ENCODE results near the gene B3GNT2.
"Not testable (repeated sequence)": the region's sequence is repeated elsewhere in the genome, so short reads cannot be mapped to it uniquely, and the experiment has no call there.

The B3GNT2 gene

DNA sequence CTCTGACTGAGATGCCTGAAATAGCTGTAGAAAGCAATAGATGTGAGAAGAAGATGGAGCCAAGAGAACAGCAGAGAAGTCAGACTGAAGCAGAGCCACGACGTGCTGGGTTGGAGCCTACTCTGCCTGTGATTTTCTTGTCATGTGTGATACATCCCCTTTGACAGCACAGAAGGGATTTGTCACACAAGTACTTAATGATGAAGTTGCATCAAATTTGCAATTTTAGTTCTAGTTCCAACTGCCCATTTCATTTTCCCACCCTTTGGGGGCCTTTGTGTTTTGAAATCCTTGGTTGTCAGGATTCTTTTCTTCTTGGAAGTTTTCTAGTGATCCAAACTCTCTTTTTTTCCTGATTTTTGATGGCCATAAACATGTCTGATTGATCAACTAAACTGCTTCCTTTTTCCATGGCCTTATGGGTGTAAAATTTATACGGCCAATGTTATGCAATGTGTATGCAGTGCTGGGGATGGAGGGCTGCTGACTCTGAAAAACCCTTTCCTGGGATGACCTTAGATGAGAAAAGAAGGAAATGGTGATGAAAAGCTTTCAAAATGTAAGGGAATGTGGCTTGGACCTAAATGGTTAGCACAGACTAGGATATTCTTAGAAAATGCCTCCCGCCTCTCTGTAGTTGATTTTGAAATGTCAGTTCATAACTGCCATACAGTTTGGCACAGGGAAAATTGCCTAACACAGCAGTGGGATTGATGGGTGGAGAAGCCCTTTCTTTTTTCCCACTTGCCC is 9.6 kb upstream of the B3GNT2 start:
- no peak for DNase-seq

DNA sequence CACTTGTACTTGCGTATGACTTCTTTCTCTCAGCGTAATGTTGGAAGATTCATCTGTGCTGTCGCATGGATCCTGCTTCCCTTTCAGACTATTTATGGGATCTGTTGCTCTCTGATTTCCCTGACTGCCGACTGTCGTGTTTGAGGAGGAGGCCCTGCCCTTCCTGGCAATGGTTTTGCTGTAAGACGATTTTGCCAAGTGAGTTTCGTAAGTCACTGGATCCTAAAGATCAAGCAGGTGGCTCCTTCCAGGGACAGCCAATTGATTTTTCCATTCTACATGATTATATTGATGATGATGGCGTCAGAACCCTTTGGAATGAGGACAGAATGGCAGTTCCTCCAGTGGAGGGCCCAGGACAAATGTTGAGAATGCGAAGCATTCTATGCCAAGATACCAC is 8.7 kb upstream of the B3GNT2 start:
- DNase-seq = no peak

DNA sequence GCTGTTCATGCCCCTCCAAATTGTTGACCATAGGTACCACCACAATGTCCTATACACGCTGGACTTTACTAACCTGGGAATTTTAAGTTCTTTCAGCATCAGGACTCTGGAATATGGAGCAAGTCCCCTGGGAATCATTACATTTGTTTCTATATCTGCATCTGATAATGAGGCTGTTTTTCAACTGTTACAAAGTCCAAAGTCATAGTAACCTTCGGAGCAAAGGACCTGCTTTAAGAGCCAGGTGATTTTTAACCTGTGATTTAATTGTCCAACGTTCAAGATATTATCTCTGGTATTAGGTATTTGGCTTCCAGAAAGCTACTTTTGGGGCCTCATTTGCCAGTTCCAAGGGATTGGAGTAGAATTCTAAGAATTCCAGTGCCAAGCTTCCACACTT is 7.5 kb upstream of the B3GNT2 start:
- DNase-seq = no peak

DNA sequence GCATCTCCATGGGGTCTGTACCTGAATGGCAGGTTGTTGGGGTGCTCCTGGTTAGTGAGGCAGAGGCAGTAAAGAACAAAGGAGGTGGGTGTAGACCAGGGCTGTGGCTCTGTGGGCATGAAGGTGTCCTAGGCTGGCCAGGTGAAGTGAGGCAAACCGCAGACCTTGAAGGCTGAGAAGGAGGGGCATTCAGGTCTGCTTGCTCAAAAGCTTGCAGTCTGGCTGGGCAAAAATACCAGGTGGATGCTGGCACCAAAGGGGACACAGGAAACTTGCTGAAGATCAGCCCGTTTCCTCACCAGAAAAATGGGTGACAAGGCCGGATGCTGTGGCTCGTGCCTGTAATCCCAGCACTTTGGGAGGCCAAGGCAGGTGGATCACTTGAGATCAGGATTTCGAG is 6.7 kb upstream of the B3GNT2 start:
- DNase-seq = no peak

DNA sequence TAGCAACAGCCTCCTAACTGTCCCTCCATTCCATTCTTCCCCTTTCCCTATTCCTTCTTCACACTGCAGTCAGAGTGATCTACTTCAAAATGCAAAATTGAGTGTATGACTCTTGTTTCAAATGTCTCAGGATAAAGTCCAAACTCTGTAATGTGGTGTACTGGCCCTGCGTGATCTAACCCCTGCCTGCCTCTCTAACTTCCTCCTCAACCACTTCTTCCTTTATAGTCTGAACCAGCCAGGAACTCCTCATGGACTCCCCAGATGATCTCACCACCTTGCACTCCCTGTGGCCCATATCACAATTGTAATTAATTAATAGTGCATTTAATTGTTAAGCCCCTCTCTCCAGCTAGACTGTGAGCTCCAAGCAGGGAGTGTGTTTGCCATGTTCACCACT is 3.1 kb upstream of the B3GNT2 start:
- DNase-seq = no peak

DNA sequence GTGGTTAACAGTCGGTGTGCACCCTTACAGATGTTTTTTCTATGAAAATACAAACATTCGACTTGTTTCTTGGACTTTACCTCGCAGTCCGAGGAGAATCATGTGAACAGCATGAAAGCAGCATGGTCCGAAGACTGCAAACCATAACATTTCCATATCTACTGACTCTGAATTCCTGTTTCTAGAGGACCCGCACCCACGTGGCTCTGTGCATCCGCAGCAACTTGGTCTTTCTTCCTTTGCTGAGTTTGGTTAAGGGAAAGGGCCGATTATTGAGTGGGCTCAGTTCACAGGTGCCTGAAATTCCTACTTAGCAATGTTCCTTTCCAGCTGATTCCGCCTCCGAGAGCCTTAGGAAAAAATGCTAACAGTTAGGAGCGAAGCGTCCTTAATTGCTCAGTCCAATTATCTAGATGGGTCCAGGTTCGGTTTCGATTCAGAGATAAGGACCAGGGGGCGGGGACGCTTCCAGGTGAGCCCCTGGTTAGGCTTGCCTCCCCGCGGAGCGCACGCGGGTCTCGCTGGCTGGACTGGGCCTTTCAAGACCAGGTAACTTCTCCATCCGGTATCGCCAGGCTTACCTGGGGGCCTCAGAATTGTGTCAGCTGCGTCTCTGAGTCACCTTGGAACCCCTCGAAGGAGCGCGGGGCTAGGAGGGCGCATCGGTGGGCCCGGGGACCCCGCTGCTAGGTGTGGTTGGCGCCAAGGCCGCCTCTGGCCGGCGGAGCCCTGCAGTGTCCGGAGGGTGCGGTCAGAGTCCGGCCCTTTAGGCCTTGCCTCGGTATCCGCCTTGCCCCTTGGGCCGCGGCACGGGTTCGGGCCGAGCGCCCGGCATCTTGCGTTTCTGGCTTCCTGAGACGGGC is 1.1 kb upstream of the B3GNT2 start:
- no peak for DNase-seq

DNA sequence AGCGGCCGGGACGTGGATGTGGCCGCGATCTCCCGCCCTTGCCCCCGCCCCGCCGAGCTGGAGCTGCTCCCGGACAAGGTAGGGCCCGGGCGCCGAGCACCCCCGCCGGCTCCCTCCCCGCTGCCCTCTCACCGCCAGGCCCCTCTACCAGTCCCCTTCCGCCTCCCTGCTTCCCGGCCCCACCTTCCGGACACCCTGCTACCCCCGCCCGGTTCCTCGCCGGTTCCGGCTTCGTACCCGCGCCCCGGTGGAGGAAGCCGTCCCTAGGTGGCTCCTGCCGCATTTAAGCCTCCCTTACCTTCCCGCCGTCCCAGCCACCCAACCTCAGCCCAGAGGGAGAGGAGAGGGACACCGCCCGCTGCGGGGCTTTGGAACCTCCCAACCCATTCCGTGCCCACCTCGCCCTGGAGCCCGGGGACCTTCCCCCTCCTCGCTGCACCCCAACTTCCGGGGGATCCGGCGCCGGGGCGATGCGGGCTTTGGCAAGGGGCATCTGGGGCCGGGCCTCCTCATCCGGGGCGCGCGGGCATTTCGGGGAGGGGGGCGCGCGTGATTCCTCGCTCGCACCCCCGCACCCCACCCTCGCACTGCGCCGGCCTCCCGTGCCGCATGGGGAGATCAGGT is 475 bp downstream of the B3GNT2 start:
- peak; percentile 42 to 56 (median 51) for DNase-seq

DNA sequence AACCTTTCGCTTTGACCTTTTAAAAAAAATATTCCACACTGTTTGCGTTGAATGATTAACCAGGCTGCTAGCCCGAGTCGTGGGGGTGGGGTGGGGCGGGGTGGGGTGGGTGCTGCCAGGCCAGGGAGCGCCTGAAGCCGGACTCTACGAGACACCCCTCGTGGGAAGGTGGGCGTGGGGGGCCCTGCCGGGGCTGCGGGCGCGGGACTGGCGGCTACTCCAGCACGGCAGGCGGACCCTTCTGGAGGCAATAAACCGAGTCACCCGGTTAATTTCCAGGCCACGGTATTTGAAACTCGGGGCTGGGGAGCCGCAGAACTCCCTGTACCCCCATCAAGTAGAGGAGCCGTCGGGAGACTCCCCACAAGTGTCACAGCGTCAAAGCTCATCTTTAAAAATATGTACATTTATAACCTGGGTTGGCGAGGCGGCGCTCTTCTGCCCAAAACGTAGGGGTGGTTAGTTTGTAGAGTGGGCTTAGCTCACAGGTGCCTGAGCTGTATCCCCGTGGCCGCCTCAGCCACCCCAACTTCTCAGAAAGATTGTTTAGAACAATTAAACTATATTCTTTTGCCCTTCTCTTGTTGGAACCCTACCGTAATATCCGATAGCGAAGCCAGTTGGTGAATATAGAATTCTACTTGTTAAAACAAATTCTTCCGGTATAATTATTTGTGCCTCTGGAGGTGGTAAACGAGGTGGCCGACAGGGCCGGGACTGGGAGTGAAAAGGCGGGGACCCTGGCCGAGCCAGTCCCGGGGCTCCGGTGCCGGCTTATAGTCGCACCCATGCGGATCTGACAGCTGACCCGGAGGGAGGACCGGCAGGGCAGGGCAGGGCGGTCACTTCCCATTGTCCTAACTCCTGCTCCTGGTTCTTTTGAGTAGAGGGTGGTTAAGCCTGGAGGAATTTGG is 1.4 kb downstream of the B3GNT2 start:
- DNase-seq = peak in 4 of 5 donors; percentile 16 to 44 (median 26)

DNA sequence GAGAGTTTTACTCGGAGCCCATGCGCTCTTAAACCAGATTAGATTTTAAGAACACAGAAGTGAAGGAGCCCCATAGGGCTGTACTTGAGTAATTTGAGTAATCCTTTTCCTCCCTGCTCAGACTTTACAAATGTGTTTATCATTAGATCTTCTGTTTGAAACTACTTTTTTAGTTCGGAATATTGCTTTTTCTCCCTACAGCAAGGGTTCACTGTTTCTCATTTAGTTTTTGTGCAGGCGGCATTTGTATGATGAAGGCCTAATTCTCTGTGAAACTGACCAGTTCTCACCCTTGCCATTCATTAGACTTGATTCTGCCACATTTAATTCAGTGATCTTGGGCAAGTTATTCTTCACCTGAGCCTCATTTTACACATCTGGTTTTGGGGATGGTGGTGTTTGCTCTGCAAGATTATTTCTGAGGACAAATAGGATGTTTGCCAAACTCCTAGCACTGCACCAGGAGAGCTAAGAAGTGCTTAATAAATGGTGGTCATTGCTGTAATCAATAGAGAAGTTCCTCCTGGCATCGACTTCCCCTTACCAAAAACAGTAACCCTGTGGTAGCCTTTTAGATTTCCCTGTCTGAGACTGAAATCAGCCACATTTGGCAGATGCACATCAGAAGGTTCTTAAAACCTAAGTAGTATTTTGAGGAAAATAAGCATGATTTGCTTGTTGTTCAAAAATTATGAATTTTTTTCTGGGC is 2.2 kb downstream of the B3GNT2 start:
- peak in 1 of 5 donors; percentile 17 for DNase-seq

DNA sequence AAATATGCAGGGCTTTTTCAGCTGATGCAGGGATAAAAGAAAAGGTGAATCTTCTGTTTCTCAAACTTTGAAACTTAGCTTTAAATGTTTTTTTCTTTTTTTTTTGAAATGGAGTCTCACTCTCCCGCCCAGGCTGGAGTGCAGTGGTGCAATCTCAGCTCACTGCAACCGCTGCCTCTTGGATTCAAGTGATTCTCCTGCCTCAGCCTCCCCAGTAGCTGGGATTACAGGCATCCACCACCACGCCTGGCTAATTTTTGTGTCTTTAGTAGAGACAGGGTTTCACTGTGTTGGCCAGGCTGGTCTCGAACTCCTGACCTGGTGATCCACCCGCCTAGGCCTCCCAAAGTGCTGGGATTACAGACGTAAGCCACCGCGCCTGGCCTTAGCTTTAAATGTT is 2.9 kb downstream of the B3GNT2 start:
- DNase-seq = not testable (repeated sequence)

DNA sequence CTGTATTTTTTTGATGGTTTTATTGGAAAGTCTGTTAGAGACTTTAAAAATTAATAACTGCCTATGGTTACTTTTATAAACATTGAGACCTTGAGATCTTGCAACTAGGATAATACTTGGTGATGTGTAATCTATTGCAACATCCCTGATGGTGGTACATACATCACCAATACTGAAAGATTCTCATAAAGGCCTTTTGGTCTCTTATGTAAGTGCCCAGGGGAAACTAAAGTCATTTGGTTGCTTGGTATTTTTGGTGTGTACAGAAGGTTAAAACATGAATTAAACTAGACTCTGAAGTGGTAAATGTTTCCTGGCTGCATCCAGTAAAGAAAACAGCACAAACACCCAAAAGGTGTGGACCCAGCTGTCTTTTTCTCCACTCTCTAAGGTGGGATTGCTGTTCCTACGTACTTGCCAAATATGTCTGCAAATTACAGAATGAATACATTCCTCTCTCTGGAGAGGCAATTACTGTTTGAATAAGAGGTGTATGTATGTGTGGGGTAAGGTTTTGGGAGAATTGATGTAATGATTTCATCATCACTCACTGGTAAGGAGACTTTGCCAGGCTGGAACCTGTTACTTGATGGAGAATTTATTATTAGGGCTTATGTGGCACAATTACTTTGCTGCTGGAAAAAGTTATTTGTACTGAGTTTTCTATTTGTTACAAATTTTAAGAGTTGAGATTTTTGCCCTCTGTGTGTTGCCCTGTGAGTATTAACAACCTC is 3.6 kb downstream of the B3GNT2 start:
- DNase-seq = peak in 1 of 5 donors; percentile 49

DNA sequence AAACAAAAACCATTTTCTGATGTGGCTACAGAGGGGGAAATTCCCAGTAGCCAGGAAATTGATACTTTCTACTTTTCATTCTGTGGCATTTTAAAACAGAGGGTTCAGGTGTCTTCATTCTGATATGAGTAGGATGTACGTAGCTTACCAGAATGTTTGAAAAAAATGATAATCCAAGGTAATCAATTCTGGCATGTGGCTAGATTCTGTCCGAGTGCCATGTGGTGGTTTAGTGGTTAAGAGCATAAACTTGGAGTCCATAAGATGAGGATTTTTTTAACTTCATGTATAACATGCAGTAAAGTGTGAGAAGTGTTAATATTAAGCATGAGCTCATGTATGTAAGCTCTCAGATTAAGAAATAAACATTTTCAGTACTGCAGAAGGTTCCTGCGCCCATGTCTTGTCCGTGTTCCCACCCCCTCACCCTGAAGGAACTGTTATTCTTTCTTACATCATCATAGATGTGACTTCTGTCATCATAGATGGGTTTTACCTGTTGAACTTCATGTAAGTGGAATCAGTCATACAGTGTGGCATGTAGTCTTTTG is 4.5 kb downstream of the B3GNT2 start:
- DNase-seq = peak in 1 of 5 donors; percentile 60

DNA sequence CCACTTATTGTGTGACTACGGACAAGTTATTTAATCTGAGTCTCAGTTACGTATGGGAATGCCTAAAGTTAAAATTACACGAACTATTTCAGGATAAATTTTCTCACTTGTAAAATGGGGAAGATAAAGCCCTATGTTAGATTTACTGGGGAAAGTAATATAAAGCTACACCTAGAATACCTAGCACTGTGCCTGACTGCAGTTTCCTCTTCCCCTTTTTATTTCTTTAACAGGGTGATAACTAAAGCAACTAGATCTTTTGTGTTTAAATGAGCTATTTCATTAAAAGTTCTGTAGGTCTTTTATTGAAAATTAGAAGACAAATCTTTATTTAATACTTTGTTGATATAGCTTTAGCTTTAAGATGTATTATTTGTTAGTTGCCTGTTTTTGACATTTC is 5.0 kb downstream of the B3GNT2 start:
- no peak for DNase-seq

DNA sequence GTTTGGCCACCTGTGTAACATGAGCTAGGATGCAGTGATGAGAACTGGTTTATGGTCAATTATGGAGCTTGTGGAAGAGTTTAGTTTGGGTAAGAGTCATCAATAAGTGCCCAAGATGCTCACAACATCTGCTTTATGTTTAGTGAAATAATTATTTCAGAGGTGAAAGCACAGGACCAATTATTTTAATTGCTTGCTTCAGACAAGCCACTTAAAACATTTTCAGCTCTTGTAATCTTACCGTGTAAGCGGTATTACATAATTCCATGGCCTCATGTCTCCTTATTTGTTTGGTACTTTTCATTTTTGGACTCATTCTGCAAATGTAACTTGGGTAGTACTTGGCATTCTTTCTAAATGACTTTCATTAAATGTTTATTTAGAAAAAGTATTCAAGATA is 5.4 kb downstream of the B3GNT2 start:
- DNase-seq = no peak

DNA sequence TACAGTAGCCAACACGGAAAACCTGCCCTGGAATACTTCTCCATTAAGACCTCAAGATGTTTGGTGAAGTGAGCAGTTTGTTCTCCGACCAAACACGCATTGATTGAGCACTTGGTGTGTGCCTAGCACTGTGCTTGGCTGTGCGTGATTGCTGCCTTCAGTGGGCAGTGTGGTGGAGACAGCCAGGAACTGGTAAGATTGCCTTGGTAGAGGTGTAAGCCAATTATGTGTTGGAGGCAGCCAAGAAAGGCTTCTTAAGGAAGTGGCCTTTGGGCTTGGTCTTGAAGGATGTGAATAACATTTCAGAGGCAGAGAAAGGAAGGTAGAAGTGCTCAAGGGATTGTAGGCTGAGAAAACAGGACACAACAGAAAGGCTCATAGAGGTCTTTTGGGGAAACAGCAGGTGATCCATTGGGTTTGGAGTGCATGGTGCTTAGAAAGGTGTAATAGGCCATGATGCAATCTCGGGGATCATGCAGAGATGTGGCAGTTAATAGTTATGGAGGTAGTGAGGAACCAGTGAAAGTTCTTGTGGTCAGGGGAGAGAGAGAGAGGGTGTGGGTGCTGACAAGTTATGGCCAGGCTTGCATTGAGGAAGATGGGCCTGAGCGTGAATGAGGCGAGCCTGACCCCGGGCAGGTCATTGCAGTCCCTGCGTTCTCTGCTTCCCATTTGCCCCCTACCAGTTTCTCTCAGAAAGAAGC is 6.3 kb downstream of the B3GNT2 start:
- peak in 1 of 5 donors; percentile 36 for DNase-seq

DNA sequence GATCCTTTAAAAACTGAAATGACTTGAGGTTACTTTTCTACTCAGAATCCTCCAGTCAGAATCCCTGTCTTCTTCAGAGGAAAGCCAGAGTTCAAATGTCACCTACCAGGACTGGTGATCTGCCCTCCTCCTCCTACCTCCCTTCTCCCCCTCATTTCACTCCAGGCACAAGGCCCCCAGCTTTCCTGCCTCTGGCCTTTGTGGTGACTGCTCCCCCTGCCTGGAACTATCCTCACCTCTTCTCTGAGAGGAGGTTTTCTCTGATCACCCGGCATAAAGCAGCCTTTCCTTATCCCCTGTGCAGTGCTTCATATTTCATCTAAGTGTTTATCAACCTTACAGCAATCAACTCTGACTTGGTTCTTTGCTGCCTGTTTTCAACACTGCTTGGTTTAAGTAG is 6.8 kb downstream of the B3GNT2 start:
- DNase-seq = no peak

DNA sequence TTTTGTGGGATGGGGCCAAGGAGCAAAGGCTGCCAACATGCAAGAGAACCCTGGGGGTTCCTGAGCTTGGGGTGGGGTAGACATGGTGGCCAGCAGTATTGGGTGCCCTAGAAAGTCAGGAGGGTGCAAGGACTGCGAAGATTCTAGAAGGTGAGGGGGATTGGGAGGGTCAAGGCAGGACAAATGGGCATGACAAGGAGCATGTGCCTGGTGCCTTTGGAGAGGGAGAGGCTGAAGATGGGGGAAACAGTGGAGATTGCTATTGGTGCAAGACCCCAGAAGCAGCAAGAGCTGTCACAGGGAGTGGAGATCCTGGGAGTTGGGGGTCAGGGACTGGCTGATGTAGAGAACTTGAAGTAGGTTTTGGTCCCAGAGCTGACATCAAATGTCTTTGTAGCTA is 7.5 kb downstream of the B3GNT2 start:
- DNase-seq = no peak

DNA sequence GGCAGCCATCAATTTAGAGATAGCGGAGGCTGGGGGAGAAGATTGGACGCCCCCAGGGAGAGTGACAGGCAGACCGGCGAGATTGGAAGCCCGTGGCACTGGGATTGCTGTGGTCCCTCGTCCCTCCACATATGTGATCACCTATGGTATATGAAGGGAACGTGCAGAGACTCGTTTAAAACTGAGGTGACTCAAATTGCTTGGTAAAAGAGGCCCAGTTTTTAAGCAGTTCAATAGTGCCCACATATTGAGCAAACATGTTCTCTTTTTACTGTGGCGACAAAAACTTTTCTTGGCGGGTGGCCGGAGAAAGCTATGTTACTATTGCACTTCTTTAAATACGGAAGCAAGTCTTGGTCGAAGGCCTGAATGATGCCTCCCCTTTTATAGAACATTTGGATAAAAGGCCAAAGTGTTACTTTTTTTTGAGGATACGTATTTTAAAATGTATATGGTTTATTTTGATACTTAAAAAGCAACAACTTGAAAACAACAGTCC is 9.1 kb downstream of the B3GNT2 start:
- no peak for DNase-seq

DNA sequence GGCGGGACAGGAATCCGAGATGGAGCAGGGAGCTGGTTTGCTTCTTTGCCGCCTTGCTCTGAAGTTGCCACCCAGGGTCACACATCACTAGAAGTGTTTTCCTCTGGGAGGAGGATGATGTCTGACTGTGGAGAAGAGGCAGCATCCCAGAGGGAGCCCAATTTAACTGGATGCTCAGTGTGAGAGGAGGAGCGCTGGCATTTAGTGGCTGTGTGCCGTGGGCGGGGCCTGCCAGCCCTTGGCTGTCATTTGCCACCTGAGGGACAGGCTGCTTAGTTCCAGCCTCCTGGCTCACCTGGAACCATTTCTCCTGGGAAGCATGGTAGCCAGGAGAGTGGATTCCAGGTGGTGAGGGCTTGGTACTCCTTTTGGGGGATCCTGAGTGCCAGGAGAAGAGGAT is 9.6 kb downstream of the B3GNT2 start:
- DNase-seq = no peak

DNA sequence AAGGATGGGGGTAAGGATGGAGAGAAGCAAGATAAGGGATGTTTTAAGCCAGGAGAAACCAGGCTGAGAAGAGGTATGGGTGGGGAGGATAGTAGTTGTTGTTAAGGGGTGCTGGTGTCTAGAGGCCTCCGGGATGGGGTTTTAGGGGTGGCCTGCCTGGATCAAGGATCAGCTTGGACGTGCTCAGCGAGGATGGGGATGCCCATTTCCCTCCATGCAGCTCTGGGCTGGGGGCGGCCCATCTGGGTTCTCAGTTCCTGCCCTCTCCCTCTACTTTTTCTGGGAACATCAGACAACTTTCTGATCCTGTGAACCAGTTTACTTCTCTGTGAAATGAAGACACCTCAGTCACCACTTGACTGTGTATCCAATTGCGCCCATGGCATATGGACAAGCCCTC is 10.1 kb downstream of the B3GNT2 start:
- no peak for DNase-seq

All from T-helper 1 cell (primary cell).